RCC 7860 (cell line): ENCODE measurements around the gene HPCAL1.

ENCODE experiments used
- DNase-seq: peaks from one replicate; pipeline ENCODE4 v3.0.0-alpha.2; 2015; ENCODE audit warnings: low spot score
- FAIRE-seq: peaks from 2 replicates; lab custom pipeline; 2012; peaks lifted over from hg19 to GRCh38; lab: Jason Lieb, UNC

The HPCAL1 gene

DNA sequence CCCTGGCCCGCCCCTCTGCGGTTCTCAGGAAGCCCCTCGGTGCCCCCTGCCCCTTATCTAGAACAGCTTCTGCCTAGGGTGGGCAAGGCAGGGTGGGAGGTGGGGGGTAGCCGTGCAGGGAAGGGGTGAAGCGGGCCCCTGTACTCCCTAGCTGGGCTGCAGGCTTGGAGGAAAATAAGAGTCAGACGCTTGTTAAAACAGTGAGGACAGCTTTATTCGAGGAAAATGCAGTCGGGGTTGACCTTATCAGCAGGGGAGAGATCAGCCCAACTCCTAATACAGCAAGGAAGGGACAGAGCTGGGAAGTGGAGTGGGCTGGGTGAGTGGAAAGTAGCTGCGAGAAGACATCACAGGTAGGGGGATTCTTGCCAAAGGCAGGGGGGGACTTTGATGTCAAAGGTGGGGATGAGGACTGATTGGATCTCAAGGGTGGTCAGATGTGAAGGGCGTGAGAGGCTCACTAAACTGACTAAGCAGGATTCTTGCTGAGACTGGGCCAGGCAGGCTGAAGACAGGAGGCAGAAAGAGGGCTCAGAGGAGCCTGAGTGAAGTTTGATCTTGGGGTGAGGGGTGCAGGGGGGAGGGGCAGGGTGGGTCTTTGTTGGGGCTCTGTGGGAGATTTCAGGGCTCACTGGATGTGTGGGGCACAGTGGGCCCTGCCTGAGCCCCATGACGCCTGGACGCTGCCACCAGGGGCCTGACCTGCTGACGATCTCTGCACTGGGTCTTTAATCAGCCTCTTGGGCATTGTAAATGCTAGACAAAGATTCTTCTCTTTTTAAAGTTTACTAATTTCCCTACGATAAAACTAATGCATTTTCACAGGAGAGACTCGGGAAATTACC is 29.9 kb downstream of the HPCAL1 start:
- DNase-seq = no peak
- FAIRE-seq = no peak

DNA sequence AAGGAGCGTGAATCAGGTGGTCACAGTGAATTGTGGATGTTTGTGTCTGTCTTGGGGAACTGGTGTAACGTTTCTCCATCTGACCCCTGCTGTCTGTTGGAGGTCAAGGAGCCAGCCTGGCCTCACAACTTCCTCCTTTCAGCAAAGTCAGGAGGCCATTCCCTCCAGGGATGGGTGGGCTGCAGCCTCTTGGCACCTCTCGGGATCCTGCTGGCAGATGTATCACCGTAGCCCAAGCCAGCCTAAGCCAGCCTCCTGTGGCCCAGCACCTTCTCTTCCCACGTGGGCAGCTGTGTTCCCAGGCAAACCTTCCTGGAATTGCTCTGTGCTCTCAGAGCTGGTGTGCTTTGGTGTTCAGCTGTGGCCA is 30.5 kb downstream of the HPCAL1 start:
- no peak for DNase-seq

DNA sequence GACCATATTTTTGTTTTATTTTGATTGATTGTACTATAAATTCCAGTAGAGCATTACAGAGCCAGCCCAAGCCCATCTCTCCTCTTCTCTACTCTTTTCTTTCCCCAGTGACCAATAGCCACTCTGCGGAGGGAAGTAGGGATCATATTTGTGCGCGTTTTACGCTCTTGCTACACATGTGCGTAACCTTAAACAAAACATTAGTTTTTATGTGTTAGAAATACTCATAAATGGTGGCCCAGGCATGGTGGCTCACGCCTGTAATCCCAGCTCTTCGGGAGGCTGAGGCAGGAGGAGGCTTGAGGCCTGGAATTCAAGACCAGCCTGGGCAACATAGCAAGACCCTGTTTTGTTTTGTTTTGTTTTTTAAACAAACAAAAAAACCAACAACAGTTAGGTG is 31.3 kb downstream of the HPCAL1 start:
- no peak for DNase-seq

More for the DNA sequence above, 30.5 kb downstream of the HPCAL1 start:
- FAIRE-seq = no peak

DNA sequence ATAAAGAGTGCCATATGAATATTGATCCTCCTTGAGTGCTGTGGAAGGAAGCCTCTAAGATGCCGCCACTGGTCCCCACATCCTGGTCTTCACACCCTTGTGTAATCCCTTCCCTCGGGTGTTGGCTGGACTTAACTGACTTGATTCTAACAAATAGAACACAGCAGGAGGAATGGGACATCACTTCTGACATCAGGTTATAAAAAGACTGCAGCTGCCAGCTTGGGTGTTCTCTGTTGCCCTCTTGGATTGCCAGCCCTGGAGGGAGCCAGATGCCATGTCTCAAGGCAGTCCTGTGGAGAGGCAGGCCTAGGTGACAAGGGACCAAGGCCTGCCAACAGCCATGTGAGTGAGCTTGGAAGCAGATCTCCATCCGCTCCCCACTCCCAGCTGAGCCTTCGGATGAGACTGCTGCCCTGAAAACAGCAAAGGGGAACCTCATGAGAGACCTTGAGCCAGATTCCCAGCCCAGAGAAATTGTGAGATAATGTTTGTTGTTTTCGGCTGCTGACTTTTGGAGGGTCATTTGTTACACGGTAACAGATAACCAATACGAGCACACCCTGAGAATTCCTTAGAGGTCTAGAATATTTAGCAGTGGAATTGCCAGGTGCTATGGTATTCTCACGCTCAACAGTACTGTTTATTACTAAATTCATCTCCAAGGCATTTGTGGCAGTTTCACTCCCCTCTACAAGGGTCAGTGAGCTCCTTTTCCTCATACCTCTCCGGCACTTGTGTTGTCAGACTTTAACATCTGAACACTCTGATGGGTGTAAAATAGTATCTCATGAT is 32.5 kb downstream of the HPCAL1 start:
- DNase-seq = no peak

More for the DNA sequence above, 31.3 kb downstream of the HPCAL1 start:
- no peak for FAIRE-seq

DNA sequence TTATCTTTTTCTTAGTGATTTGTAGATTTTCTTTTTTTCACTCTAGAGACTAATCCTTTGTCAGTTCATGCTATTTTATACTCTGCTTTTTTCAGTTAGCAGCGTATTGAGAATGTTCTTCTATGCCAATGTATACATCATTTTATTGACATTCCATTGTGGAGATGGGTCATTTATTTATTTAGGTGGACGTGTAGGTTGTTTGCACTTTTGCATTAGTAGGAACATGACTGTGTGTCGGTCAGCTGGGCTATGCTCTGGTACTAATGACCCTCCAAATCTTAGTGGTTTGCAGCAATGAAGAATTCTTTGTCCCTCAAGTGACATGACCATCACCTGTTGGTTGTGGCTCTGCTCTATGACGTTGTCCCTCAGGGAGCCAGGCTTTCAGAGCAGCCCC is 33.6 kb downstream of the HPCAL1 start:
- DNase-seq (no peak), FAIRE-seq (no peak)

More for the DNA sequence above, 32.5 kb downstream of the HPCAL1 start:
- FAIRE-seq = no peak

DNA sequence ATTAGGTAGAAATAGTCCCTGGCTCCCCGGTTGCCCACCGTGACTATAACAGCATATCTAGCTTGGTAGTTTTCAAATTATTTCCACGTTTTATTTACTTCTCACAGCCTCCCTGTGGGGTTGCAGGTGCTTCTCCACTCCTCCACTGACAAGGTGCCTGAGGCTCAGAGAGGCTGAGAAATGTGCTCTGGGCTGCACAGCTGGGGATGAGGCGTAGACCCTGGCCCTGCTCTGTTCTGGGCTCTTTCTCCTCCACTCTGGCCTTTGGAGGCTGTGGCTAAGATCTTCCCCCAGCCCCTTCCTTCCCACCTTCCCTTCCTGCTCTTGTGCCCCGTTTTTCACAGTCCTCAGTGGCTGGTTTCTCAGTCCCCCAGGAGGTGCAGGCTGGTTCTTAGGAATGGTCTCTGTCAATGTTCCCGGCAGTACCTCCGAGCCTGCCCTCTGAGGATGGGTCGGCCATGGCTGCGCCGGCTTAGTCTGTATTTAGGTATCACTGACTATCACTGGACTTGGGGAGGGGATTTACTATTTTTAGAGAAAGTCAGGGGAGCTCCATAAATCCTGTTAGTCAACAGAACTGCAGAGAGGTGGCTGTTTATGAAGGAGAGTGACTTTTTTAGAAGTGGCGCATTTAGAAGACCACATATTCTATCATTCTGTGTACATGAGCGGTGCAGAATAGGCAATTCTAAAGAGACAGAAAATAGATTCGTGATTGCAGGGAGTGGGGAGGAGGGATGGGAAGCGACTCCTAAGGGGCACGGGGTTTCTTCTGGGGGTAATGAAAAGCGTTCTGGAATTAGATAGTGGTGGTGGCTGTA is 35.0 kb downstream of the HPCAL1 start:
- FAIRE-seq (no peak), DNase-seq (no peak)

DNA sequence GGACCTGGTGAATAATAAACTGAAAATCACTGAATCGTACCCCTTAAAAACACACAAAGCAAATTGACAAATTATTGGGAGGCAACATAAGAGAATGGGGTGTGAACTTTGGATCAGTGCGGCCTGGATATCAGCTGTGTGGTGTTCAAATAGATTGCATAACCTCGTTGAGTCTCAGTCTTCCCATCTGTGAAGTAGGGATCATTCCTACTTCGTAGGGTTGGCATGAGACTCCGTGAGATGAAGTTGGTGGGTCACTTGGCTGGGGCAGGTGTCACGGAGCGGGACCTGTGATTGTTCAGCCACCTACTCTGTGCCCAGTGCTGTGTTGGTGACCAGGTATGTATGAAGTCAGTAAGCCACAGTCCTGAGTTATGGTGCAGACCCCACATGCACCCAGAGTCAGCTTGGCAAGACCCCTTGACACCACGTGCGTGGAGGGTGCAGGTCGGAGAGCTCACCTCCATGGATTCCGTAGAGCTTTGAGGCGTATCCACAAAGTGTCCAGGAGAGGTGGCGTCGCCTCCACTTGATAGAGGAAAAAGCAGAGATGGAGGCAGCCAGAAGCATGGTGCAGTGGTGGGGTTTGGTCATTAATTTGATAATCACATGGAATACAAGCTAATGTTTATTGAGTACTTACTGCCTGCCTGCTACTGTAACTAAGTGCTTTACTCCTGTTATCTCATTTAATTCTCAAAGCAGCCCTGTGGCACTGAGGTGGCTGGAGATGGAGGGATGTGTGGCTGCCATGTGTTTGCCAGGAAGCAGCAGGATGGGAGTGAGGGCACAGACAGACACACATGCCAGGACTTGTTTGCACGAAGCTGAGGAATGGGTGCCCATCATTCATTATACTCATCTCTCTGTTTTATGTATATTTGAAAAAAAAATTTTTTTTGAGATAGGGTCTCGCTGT is 35.8 kb downstream of the HPCAL1 start:
- no peak for DNase-seq
- FAIRE-seq = no peak

DNA sequence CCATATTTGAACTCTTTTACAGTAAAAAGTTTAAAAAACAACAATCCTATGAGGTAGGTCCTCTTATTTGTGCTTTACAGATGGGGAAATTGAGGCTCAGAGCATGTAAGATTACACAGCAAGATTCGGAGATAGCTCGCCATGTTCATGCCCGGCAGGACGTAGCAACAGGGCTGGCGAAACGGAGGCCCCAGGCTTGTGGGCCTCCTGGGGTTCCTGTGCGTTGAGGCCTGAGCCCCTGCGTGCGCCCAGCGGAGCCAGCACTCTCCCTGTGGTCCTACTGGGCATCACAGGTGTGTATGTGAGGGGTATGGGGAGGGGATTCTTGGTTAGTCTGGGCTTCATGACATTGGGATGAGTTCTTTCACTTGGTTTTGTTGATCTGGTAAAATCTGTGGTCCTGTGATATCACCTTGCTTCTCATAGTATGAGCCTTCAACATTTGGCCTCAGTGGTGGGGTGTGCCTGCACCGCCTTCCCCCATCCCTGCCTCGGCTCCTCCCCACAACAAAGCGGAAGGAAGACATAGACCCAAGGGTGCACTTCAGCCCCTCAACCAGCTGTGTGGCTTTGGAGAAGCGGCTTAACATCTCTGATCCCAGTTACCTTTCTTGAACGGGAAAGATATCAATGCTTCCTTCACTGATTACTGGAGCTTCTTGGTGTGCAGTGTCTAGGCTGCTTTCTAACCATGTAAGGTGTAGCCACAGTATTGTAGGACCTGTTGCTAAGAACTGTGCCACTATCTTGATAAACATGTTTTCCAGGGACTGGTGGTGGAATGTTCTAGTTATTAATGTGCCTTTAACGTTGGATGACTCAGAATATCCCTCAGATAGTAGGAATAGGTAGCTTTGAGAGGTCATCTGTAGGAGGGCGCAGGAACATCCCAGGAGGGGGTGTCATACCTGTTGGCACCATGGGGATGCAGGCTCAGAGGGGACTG is 37.2 kb downstream of the HPCAL1 start:
- FAIRE-seq (no peak), DNase-seq (no peak)

DNA sequence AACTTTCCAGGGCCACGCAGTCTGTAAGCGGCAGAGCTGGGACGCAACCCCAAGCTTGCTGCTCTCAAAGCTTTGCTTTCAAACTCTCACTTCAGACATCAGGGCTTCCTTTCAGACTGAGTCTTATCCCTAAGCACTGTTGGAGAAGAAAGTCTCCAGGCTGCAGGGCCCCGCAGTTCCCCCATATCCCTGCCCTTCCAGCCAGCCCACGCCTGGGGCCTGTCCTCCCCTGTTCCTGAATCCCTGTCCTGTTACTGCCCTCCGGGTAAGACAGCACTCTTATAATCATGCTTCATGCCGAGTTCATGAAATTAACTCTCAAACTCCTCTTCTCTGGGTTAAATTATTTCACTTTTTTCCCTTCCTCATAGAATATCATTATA is 37.9 kb downstream of the HPCAL1 start:
- FAIRE-seq (no peak), DNase-seq (no peak)

DNA sequence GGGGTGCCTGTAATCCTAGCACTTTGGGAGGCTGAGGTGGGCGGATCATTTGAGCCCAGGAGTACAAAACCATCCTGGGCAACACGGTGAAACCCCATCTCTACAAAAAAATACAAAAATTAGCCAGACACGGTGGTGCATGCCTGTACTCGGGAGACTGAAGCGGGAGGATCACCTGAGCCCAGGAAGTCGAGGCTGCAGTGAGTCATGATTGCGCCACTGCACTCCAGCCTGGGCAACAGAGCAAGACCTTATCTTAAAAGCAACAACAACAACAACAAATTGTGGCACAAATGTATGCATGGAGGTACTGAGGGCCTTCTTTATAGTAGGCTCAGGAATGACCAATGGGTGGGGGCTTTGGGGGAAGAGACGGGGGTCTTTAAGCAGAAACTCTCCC is 38.5 kb downstream of the HPCAL1 start:
- FAIRE-seq = no peak
- no peak for DNase-seq

DNA sequence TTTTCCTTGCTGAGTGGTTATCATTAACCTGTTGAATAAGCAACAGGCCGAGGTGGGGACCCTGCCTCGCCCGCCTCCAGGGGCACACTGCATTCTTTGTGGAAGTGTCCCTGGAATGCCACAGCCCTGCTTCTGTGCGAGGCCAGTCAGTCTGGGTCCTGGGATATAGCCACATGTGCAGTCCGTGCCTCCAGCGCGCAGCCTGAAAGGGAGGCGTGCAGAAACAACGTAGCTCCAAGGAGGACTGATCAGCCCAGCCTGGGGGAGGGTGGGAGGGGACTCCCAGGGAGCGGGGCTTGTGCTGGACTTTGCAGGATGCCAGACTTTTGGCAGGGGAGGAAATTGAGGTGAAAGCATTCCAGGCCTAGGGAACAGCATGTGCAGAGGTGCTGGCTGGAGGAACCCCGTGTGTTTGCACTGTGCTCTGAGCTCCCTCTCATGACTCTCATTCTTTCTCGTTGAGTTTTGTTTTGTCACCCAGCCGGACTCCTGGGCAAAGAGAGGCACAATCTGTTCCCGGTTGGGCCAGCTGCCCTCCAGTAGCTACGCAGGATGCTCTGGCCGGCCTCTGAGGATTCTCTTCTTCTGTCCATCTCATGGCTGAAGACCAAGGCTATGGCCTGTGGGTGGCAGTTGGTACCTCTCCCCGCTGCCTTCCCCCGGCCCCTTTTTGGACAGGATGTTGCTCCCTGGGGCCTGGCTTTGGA is 39.7 kb downstream of the HPCAL1 start:
- FAIRE-seq (no peak), DNase-seq (no peak)

DNA sequence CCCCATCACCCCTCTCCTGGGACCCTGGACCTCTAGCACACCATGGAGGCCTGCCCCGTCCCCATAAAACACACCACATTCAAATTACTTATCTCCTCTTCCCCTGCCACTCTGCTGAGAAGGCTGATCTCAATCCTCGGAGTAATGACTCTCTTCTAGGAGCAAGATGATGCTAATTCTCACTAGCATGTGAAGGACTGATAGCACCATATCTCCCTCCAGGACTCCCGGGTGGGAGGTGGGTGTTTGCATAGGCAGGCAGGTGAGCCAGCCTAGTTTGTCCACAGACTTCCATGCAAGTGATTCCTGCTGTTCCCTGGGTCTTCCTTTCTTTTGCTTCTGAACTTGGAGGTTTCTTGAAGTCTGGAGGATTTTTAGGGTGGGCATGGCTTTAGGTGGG is 40.5 kb downstream of the HPCAL1 start:
- no peak for FAIRE-seq
- no peak for DNase-seq

DNA sequence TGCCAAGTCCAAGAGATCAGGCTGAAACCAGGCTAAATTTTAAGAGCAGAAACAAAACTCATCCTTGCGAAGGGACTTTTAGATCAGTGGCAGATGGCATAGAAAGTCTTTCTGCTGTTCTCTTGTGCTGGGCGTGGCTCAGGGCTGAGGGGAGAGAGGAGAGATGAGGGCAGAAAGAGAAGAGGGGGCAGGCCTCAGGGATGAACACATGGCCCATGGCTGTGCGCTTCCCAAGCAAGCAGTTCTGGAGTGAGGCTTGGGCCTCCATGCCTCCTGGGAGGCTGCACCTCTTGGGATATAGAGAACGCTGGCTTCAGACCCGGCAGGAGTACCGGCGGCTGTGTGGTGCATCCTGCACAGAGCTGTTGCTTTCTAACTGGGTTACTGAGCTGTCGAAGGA is 41.0 kb downstream of the HPCAL1 start:
- FAIRE-seq = no peak
- DNase-seq = no peak

DNA sequence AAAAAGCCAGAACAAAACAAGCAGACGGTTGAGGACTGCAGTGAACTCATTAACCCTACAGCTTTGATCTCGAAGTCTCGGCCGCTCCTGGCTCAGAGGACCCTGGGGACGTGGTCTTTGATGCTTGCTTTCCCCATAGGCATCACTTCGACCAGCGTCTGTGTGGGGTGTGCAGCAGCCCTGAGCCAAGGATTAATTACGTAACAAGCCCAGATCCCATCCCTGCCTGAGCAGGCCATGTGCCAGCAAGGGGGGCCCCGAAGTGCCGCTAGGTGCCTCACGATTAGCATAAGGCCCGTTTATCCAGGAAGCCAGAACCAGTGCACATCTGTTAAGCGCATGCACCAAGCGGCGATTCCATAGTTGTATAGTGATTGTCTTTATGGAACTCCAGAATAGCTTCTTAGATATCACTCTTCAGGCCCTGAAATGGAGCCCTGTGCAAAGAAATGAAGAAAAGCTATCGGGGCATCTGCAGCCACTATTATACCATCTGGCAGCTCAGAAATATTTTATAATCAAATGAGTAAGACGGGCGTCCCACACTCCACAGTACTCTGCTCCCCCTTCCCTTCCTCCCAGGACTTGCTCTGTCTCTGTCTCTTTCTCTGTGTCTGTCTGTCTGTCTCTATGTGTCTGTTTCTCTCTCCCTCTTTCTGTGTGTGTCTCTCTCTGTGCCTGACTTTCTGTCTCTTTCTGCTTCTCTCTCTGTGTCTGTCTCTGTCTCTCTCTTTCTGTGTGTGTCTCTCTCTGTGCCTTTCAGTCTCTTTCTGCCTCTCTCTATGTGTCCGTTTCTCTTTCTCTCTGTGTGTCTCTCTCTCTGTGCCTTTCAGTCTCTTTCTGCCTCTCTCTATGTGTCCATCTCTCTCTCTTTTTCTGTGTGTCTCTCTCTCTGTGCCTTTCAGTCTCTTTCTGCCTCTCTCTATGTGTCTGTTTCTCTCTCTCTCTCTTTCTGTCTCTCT is 41.7 kb downstream of the HPCAL1 start:
- FAIRE-seq (no peak), DNase-seq (no peak)

DNA sequence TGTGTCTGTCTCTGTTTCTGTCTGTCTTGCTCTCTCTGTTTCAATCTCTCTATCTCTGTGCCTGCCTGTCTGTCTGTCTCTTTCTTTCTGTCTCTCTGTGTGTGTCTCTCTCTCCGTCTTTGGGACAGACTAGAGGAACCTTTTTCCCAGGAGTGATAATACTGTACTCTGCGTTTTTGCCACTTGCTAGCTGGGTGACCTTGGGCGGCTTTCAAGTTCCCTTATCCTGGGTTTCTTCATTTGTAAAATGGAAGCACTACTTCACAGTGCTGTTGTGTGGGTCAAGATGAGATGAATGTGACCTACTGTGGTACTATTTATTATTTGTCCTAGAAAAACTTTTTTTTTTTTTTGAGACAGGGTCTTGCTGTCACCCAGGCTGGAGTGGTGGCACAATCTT is 42.4 kb downstream of the HPCAL1 start:
- DNase-seq = no peak
- FAIRE-seq = no peak

DNA sequence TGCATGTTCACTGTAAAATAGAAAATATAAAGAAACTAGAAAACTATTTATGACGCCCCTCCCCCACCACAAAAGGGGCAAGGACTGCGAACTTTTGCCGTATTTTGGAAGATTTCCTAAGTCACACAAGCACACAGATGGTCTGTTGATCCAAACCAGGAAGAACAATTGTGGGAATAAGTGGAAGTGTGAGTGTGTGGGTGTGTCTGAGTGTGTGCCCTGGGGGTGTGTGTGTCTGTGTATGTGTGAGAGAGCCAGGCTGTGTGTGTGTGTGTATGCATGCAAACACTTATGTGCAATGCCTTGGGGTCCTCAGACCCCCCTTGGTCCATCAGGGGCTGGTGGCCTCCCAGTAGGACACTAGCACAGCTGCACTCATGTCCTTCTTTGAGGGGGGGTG is 43.1 kb downstream of the HPCAL1 start:
- FAIRE-seq (no peak), DNase-seq (no peak)

DNA sequence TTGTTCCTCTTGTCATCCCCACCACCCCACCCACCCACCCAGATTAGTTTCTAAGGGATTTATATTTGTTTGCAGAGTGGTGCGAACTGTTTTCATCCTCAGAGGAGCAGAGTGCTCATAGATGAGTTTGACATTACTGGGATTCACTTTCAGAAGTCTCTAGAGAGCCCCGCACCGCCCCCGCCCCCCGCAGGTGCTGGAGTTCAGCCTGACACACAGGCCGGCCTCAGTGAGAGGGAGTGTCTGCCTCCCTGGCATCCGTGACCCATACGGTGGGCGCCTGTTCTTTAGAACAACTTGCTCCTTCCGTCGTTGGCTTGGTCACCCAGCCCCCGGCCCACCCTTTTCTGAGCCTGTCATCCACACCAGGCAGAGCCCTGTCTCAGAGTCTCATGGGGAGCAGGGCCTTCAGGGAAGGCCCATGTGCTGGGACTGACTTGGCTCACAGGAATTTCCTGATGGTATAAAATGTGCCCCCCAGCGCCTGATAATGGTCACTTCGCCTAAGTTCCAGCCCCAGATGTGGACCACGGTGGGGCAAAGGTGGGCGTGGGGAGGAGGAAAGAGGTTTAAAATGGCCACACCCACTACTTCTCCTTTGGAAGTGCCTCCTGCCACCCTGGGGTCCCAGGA is 44.3 kb downstream of the HPCAL1 start:
- peak; percentile 33 for DNase-seq
- no peak for FAIRE-seq
